Measurements from ENCODE around the gene KCNH4.

DNA sequence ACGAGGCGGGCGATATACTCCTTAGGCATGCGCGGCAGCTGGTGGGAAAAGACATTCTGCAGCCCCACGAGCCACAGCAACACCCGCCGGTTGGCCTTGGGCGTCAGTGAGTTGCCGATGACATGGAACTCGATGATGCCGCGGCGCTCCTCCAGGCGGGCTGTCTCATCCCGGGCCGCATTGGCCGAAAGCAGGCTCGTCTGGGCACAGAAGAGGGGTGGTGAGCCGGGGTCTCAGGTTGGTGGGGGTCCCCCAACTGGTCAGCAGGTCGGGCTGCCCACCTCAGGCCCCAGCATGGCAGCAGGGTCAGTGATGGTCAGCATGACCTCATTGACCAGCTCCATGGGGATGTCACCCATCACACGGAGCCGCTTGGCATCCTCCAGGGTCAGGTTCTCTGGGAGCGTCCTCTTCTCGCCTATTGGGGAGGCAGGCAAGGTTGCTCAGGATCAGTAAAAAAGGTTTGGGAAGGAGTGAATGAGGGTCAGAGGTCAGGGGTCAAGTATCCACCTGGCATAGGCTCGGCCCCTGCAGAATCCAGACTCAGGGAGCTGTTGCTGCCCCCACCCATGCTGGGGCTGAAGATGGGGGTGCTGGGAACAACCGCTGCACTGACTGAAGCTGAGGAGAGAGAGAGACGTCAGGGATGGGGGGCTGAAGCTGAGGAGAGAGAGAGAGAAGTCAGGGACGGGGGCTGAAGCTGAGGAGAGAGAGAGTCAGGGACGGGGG, 63.4 kb downstream of the KCNH4 start:
- TF ChIP-seq REST (IDR thresholded peaks at IDR 0.05; ENCODE audit: insufficient read depth in 1 of 2, low read depth in 2 of 2, low read length in 1 of 2) (no peak), CTCF (IDR thresholded peaks at IDR 0.05) (no peak), TCF7L2 (IDR thresholded peaks at IDR 0.05; ENCODE audit: low read depth, low read length) (no peak), POLR2AphosphoS5 (IDR thresholded peaks at IDR 0.05; ENCODE audit: low read depth, low read length) (no peak), SIN3A (IDR thresholded peaks at IDR 0.05; ENCODE audit: borderline replicate concordance, insufficient read depth, low read depth, low read length) (no peak)

Measured in Panc1 (cell line).